Measurements from ENCODE around the gene PTPRZ1. TPM values are rescaled to one million over a fixed set of nuclear protein-coding genes. Genes with fewer than 3 reads are reported as not detected.

Gene PTPRZ1
- total and polyA plus RNA-seq, 4 donors = 0.07 to 0.17 (median 0.09) TPM; not detected in 1

GRCh38 chr7:121878918-121879464 lies 6.0 kb downstream of the PTPRZ1 start:
- no peak overlapping the region for H3K9ac ChIP-seq (ENCODE audit: low read depth in 1 of 2, low read length in 2 of 2)
- H3K9me3 ChIP-seq (ENCODE audit: control insufficient read depth in 4 of 4, low read length in 3 of 4) = no peaks in the 10 kb centered on the region
- no peak overlapping the region for H3K27ac ChIP-seq (ENCODE audit: low read depth in 1 of 2, low read length in 2 of 2)
- peaks cover 0 to 4% (median under 1%) of the 10 kb centered on the region in 4 donors for H3K4me1 ChIP-seq (ENCODE audit: control insufficient read depth in 4 of 4, insufficient read depth in 4 of 4, low read length in 3 of 4)
- 67% methylated on average over 5 of the region's 5 CpGs for WGBS
- no peak overlapping the region for H3K4me3 ChIP-seq (ENCODE audit: low read depth in 1 of 3, low read length in 3 of 3)
- TF ChIP-seq YY1 (IDR thresholded peaks at IDR 0.05) = no peak
- no peak for TF ChIP-seq NR2F2 (IDR thresholded peaks at IDR 0.05)
- TF ChIP-seq SP1 (IDR thresholded peaks at IDR 0.05) = no peak
- no peak for TF ChIP-seq JUND (IDR thresholded peaks at IDR 0.05)
- TF ChIP-seq RAD21 (IDR thresholded peaks at IDR 0.05) = no peak
- no peak for DNase-seq (ENCODE audit: low spot score)
- H3K27me3 ChIP-seq (ENCODE audit: control insufficient read depth in 4 of 4, insufficient read depth in 4 of 4, low read length in 3 of 4) = peaks cover 0 to 3% (median 0%) of the 10 kb centered on the region in 4 donors
- no peaks in the 10 kb centered on the region for H3K36me3 ChIP-seq (ENCODE audit: control insufficient read depth in 4 of 4, insufficient read depth in 3 of 4, low read depth in 1 of 4, low read length in 3 of 4)

- Histone ChIP-seq H3K9ac (ENCODE audit: low read depth in 1 of 2, low read length in 2 of 2) (no peak overlapping the region), H3K4me1 (ENCODE audit: control insufficient read depth in 4 of 4, insufficient read depth in 4 of 4, low read length in 3 of 4) (no peaks in the 10 kb centered on the region), H3K27me3 (ENCODE audit: control insufficient read depth in 4 of 4, insufficient read depth in 4 of 4, low read length in 3 of 4) (no peaks in the 10 kb centered on the region), H3K27ac (ENCODE audit: low read depth in 1 of 2, low read length in 2 of 2) (no peak overlapping the region), H3K36me3 (ENCODE audit: control insufficient read depth in 4 of 4, insufficient read depth in 3 of 4, low read depth in 1 of 4, low read length in 3 of 4) (no peaks in the 10 kb centered on the region), H3K9me3 (ENCODE audit: control insufficient read depth in 4 of 4, low read length in 3 of 4) (no peaks in the 10 kb centered on the region), H3K4me3 (ENCODE audit: low read depth in 1 of 3, low read length in 3 of 3) (no peak overlapping the region)
- TF ChIP-seq SP1 (IDR thresholded peaks at IDR 0.05) (no peak), RXRA (IDR thresholded peaks at IDR 0.05) (no peak), YY1 (IDR thresholded peaks at IDR 0.05) (no peak), REST (IDR thresholded peaks at IDR 0.05) (no peak)
- no peak for DNase-seq (ENCODE audit: low spot score)
- WGBS = 15% methylated on average over 1 of the region's 1 CpG
Measured at GRCh38 chr7:121879544-121879943, 6.6 kb downstream of the PTPRZ1 start.

- 73% methylated on average over 2 of the region's 2 CpGs for whole genome bisulfite sequencing
- Histone ChIP-seq H3K9me3 (ENCODE audit: control insufficient read depth in 4 of 4, low read length in 3 of 4) (no peaks in the 10 kb centered on the region), H3K4me3 (ENCODE audit: low read depth in 1 of 3, low read length in 3 of 3) (no peak overlapping the region), H3K27me3 (ENCODE audit: control insufficient read depth in 4 of 4, insufficient read depth in 4 of 4, low read length in 3 of 4) (no peaks in the 10 kb centered on the region), H3K4me1 (ENCODE audit: control insufficient read depth in 4 of 4, insufficient read depth in 4 of 4, low read length in 3 of 4) (no peaks in the 10 kb centered on the region), H3K36me3 (ENCODE audit: control insufficient read depth in 4 of 4, insufficient read depth in 3 of 4, low read depth in 1 of 4, low read length in 3 of 4) (no peaks in the 10 kb centered on the region), H3K9ac (ENCODE audit: low read depth in 1 of 2, low read length in 2 of 2) (no peak overlapping the region), H3K27ac (ENCODE audit: low read depth in 1 of 2, low read length in 2 of 2) (no peak overlapping the region)
- TF ChIP-seq ZBTB33 (IDR thresholded peaks at IDR 0.05) (no peak), SP1 (IDR thresholded peaks at IDR 0.05) (no peak), ATF3 (IDR thresholded peaks at IDR 0.05) (no peak), RAD21 (IDR thresholded peaks at IDR 0.05) (no peak), NR2F2 (IDR thresholded peaks at IDR 0.05) (no peak), TAF1 (conservative IDR thresholded peaks at IDR 0.05) (no peak), JUND (IDR thresholded peaks at IDR 0.05) (no peak), REST (IDR thresholded peaks at IDR 0.05) (no peak), EGR1 (IDR thresholded peaks at IDR 0.05; ENCODE audit: low read depth in 2 of 2) (no peak), HNF4A (conservative IDR thresholded peaks at IDR 0.05) (no peak)
- no peak for DNase-seq (ENCODE audit: low spot score)
Measured at GRCh38 chr7:121882731-121883130, 9.8 kb downstream of the PTPRZ1 start.
